ENCODE data around the gene ALK. TPM values are rescaled to one million over a fixed set of nuclear protein-coding genes. Genes with fewer than 3 reads are reported as not detected.

Gene ALK
- polyA plus RNA-seq, 1 of the 3 experiments (the other 2 are of a cell fraction), result 0.30 TPM

DNA sequence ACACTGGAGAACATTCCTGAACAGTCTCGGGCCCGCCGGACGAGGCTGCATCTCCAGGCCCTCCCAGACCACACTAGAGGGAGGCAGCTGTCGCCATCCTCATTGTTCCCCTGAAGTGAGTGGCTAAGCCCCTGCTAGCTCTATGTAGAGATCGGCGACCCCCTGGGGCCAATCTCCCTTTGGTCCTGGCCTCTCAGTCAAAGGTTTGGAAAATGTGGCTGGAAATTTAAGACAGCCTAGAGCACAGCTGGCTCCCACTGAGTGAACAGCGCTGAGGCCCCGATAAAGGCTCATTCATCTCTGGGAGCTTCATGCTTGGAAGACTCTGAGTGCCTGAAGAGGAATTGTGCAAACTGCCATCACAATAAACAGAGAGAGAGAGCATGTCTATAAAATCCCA lies 445.9 kb downstream of the ALK start:
- Histone ChIP-seq H3K4me3 (ENCODE audit: low read depth in 2 of 2, low read length in 1 of 2) (no peak overlapping the region), H3K27ac (ENCODE audit: low read depth in 2 of 2, low read length in 1 of 2) (peak overlapping the region in 1 of 2 experiments; percentile 55; a peak in 1 of 4 replicates), H2AFZ (ENCODE audit: low read depth) (no peak overlapping the region), H3K9ac (no peak overlapping the region), H3F3A (replicated peaks; ENCODE audit: insufficient read depth) (no peaks in the 10 kb centered on the region), H3K27me3 (ENCODE audit: insufficient read depth) (no peaks in the 10 kb centered on the region), H3K4me1 (ENCODE audit: control insufficient read depth in 1 of 2, insufficient read depth in 2 of 2, low read depth in 1 of 2, low read length in 1 of 2) (peaks cover 0 to 40% of the 10 kb centered on the region in 2 experiments; a peak in 2 of 4 replicates), H3K9me2 (no peaks in the 10 kb centered on the region), H3K9me3 (no peaks in the 10 kb centered on the region), H4K20me1 (ENCODE audit: insufficient read depth) (no peaks in the 10 kb centered on the region), H3K79me2 (ENCODE audit: insufficient read depth) (no peaks in the 10 kb centered on the region), H3K36me3 (replicated peaks in 1 of 2; ENCODE audit: control insufficient read depth in 1 of 2, insufficient read depth in 2 of 2, low read length in 1 of 2) (no peaks in the 10 kb centered on the region), H3K4me2 (no peak overlapping the region)
- TF ChIP-seq EP300 (IDR thresholded peaks at IDR 0.05; ENCODE audit: borderline replicate concordance in 1 of 2, low read depth in 1 of 2, low read length in 1 of 2) (no peak), RFX5 (IDR thresholded peaks at IDR 0.05; ENCODE audit: low read length) (no peak), GATA2 (CRISPR knock-in tag; IDR thresholded peaks at IDR 0.05) (no peak), RCOR1 (IDR thresholded peaks at IDR 0.05; ENCODE audit: low read length) (no peak), JUND (IDR thresholded peaks at IDR 0.05) (no peak)
- TF ChIP-seq, protein P1, sequence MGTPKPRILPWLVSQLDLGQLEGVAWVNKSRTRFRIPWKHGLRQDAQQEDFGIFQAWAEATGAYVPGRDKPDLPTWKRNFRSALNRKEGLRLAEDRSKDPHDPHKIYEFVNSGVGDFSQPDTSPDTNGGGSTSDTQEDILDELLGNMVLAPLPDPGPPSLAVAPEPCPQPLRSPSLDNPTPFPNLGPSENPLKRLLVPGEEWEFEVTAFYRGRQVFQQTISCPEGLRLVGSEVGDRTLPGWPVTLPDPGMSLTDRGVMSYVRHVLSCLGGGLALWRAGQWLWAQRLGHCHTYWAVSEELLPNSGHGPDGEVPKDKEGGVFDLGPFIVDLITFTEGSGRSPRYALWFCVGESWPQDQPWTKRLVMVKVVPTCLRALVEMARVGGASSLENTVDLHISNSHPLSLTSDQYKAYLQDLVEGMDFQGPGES (IDR thresholded peaks at IDR 0.05; ENCODE audit: low read depth, low read length), result no peak
- 76% methylated on average over 9 of the region's 9 CpGs for WGBS (ENCODE audit: low lambda C conversion rate)
- DNase-seq, result no peak
- CTCF ChIA-PET, result no interaction called here
- POLR2A ChIA-PET, result no interaction called here

DNA sequence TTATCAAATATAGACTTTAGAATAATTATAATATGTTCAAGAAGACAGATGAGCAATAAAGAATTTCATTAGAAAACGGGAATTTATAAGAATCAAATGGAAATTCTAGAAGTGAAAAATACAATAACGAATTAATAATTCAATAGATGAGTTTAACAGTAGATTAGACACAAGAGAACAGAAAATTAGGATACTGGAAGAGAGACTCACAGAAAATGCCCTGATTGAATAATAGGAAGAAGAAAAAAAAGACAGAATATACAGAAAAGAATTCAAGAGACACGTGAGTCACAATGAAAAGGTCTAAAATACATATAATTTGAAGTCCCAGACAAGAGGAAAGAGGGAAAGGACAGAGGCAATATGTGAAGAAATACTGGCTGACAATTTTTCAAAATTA lies 451.4 kb downstream of the ALK start:
- no peak for DNase-seq
- H3K79me2 ChIP-seq (ENCODE audit: insufficient read depth), result no peaks in the 10 kb centered on the region
- no peaks in the 10 kb centered on the region for H3K9me2 ChIP-seq
- H3K27ac ChIP-seq (ENCODE audit: low read depth in 2 of 2, low read length in 1 of 2), result no peak overlapping the region
- no peak overlapping the region for H3K4me3 ChIP-seq (ENCODE audit: low read depth in 2 of 2, low read length in 1 of 2)
- WGBS (ENCODE audit: low lambda C conversion rate), result 8% methylated on average over 3 of the region's 3 CpGs
- CTCF ChIA-PET, result interaction anchor here (0.7 kb wide), 1 partner anchor 679 kb away, joined by 3 read pairs; no protein-coding TSS in a partner anchor
- no peaks in the 10 kb centered on the region for H3K36me3 ChIP-seq (replicated peaks in 1 of 2; ENCODE audit: control insufficient read depth in 1 of 2, insufficient read depth in 2 of 2, low read length in 1 of 2)
- no peaks in the 10 kb centered on the region for H3F3A ChIP-seq (replicated peaks; ENCODE audit: insufficient read depth)
- H2AFZ ChIP-seq (ENCODE audit: low read depth), result no peak overlapping the region
- H3K9ac ChIP-seq, result no peak overlapping the region
- no peaks in the 10 kb centered on the region; a peak in 1 of 4 replicates for H3K4me1 ChIP-seq (ENCODE audit: control insufficient read depth in 1 of 2, insufficient read depth in 2 of 2, low read depth in 1 of 2, low read length in 1 of 2)
- H3K4me2 ChIP-seq, result no peak overlapping the region
- H3K27me3 ChIP-seq (ENCODE audit: insufficient read depth), result no peaks in the 10 kb centered on the region
- POLR2A ChIA-PET, result no interaction called here
- no peaks in the 10 kb centered on the region for H3K9me3 ChIP-seq
- H4K20me1 ChIP-seq (ENCODE audit: insufficient read depth), result no peaks in the 10 kb centered on the region
- TF ChIP-seq, protein P2, sequence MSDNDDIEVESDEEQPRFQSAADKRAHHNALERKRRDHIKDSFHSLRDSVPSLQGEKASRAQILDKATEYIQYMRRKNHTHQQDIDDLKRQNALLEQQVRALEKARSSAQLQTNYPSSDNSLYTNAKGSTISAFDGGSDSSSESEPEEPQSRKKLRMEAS (IDR thresholded peaks at IDR 0.05; ENCODE audit: low read depth), result no peak
- TF ChIP-seq SMC3 (IDR thresholded peaks at IDR 0.05; ENCODE audit: low read depth, low read length), result no peak
- TF ChIP-seq SIN3A (IDR thresholded peaks at IDR 0.05; ENCODE audit: borderline replicate concordance, low read depth, low read length), result no peak
- no peak for TF ChIP-seq TEAD4 (IDR thresholded peaks at IDR 0.05; ENCODE audit: borderline replicate concordance, insufficient read depth)
- no peak for TF ChIP-seq MXI1 (IDR thresholded peaks at IDR 0.05; ENCODE audit: low read depth, low read length)
- no peak for TF ChIP-seq EP300 (IDR thresholded peaks at IDR 0.05; ENCODE audit: borderline replicate concordance in 1 of 2, low read depth in 1 of 2, low read length in 1 of 2)
- TF ChIP-seq RAD21 (IDR thresholded peaks at IDR 0.05; ENCODE audit: low read length), result no peak
- TF ChIP-seq, protein P3, sequence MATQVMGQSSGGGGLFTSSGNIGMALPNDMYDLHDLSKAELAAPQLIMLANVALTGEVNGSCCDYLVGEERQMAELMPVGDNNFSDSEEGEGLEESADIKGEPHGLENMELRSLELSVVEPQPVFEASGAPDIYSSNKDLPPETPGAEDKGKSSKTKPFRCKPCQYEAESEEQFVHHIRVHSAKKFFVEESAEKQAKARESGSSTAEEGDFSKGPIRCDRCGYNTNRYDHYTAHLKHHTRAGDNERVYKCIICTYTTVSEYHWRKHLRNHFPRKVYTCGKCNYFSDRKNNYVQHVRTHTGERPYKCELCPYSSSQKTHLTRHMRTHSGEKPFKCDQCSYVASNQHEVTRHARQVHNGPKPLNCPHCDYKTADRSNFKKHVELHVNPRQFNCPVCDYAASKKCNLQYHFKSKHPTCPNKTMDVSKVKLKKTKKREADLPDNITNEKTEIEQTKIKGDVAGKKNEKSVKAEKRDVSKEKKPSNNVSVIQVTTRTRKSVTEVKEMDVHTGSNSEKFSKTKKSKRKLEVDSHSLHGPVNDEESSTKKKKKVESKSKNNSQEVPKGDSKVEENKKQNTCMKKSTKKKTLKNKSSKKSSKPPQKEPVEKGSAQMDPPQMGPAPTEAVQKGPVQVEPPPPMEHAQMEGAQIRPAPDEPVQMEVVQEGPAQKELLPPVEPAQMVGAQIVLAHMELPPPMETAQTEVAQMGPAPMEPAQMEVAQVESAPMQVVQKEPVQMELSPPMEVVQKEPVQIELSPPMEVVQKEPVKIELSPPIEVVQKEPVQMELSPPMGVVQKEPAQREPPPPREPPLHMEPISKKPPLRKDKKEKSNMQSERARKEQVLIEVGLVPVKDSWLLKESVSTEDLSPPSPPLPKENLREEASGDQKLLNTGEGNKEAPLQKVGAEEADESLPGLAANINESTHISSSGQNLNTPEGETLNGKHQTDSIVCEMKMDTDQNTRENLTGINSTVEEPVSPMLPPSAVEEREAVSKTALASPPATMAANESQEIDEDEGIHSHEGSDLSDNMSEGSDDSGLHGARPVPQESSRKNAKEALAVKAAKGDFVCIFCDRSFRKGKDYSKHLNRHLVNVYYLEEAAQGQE (IDR thresholded peaks at IDR 0.05; ENCODE audit: low read depth, low read length), result no peak
- no peak for TF ChIP-seq FOSL2 (IDR thresholded peaks at IDR 0.05; ENCODE audit: borderline replicate concordance, low read depth)
- TF ChIP-seq, protein P1 (IDR thresholded peaks at IDR 0.05; ENCODE audit: low read depth, low read length), result no peak
- TF ChIP-seq RFX5 (IDR thresholded peaks at IDR 0.05; ENCODE audit: low read length), result no peak
- no peak for TF ChIP-seq NFIC (IDR thresholded peaks at IDR 0.05; ENCODE audit: borderline replicate concordance)
- TF ChIP-seq, protein P4, sequence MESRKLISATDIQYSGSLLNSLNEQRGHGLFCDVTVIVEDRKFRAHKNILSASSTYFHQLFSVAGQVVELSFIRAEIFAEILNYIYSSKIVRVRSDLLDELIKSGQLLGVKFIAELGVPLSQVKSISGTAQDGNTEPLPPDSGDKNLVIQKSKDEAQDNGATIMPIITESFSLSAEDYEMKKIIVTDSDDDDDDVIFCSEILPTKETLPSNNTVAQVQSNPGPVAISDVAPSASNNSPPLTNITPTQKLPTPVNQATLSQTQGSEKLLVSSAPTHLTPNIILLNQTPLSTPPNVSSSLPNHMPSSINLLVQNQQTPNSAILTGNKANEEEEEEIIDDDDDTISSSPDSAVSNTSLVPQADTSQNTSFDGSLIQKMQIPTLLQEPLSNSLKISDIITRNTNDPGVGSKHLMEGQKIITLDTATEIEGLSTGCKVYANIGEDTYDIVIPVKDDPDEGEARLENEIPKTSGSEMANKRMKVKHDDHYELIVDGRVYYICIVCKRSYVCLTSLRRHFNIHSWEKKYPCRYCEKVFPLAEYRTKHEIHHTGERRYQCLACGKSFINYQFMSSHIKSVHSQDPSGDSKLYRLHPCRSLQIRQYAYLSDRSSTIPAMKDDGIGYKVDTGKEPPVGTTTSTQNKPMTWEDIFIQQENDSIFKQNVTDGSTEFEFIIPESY (IDR thresholded peaks at IDR 0.05; ENCODE audit: borderline replicate concordance, low read depth), result no peak
- TF ChIP-seq NRF1 (IDR thresholded peaks at IDR 0.05; ENCODE audit: low read depth, low read length), result no peak
- no peak for TF ChIP-seq YY1 (IDR thresholded peaks at IDR 0.05; ENCODE audit: low read depth)
